ENCODE measurements around the gene RHOC.

- TF ChIP-seq CTCF (IDR thresholded peaks at IDR 0.05) (no peak), POLR2A (IDR thresholded peaks at IDR 0.05) (no peak)
These were observed 17.1 kb downstream of the RHOC start for GRCh38 chr1:112689842-112690237.

All from Peyer's patch (tissue), 4 donors.